HEK293 (cell line): Measurements from ENCODE around the gene BRD3.

ENCODE experiments used
- CTCF ChIA-PET: fragments of 350-600 bp; formaldehyde crosslinking; extraction: SDS; loops from one replicate; lab custom pipeline; 2021; ENCODE audit warnings: antibody characterized with exemption; lab: Yijun Ruan, JAX
- POLR2A ChIA-PET: fragments of 300-600 bp; formaldehyde crosslinking; extraction: SDS; loops from one replicate; lab custom pipeline; 2020; ENCODE audit warnings: antibody characterized with exemption, inconsistent platforms; lab: Yijun Ruan, JAX
- H3K27ac ChIP-seq: fragments of 200-500 bp; sonication (Bioruptor generic); 2 replicates; pipeline ENCODE4 v1.5.1; 2014; ENCODE audit warnings: low read depth, low read length, control low read depth, inconsistent platforms; ENCODE audit errors: extremely low read depth
- H3K36me3 ChIP-seq, 2 experiments: fragments of 200-500 bp in 1 of 2; sonication (Bioruptor generic) in 1 of 2; 1 replicate in 1 of 2; 2 replicates in 1 of 2; pipeline ENCODE4 v1.5.1; 2014 to 2017; ENCODE audit warnings: inconsistent platforms in 2 of 2, low read length in 2 of 2; ENCODE audit not compliant: control insufficient read depth in 2 of 2, insufficient read depth in 1 of 2
- H3K4me1 ChIP-seq: fragments of 200-500 bp; sonication (Bioruptor generic); 2 replicates; pipeline ENCODE4 v1.5.1; 2014; ENCODE audit warnings: mild to moderate bottlenecking, low read length, inconsistent platforms; ENCODE audit not compliant: control insufficient read depth, insufficient read depth
- H3K4me3 ChIP-seq: 2 replicates; pipeline ENCODE4 v1.5.1; 2011; ENCODE audit warnings: low read depth, mild to moderate bottlenecking, control low read depth, low read length, moderate library complexity
- H3K9me3 ChIP-seq: fragments of 200-500 bp; sonication (Bioruptor generic); 2 replicates; pipeline ENCODE4 v1.5.1; 2014; ENCODE audit warnings: low read depth, low read length, inconsistent platforms; ENCODE audit not compliant: control insufficient read depth, insufficient read depth
- FEZF1 ChIP-seq: fragments of 450-650 bp; formaldehyde crosslinking; IDR thresholded peaks from 2 replicates; pipeline ENCODE4 v1.5.1; 2016; ENCODE audit warnings: missing biosample characterization, missing genetic modification characterization
- GLIS1 ChIP-seq: fragments of 450-650 bp; formaldehyde crosslinking; IDR thresholded peaks from 2 replicates; pipeline ENCODE4 v1.5.1; 2016; ENCODE audit warnings: missing biosample characterization, missing genetic modification characterization
- GLIS2 ChIP-seq: fragments of 450-650 bp; formaldehyde crosslinking; IDR thresholded peaks from 2 replicates; pipeline ENCODE4 v1.5.1; 2016; ENCODE audit warnings: missing biosample characterization, missing genetic modification characterization
- TCF7L2 ChIP-seq: IDR thresholded peaks from 2 replicates; pipeline ENCODE4 v1.6.1; 2011; ENCODE audit warnings: low read depth, mild to moderate bottlenecking, inconsistent platforms, low read length, moderate library complexity, borderline replicate concordance
- WT1 ChIP-seq: fragments of 450-650 bp; formaldehyde crosslinking; IDR thresholded peaks from 2 replicates; pipeline ENCODE4 v1.5.1; 2016; ENCODE audit warnings: missing biosample characterization, missing genetic modification characterization
- YY1 ChIP-seq: fragments of 450-650 bp; formaldehyde crosslinking; IDR thresholded peaks from 2 replicates; pipeline ENCODE4 v1.5.1; 2018; ENCODE audit warnings: missing biosample characterization, missing genetic modification characterization
- ZIC2 ChIP-seq: fragments of 450-650 bp; formaldehyde crosslinking; IDR thresholded peaks from 2 replicates; pipeline ENCODE4 v1.5.1; 2016; ENCODE audit warnings: missing biosample characterization, missing genetic modification characterization
- ZNF239 ChIP-seq: fragments of 450-650 bp; formaldehyde crosslinking; IDR thresholded peaks from 2 replicates; pipeline ENCODE4 v1.5.1; 2016; ENCODE audit warnings: missing biosample characterization, missing genetic modification characterization
- ZNF292 ChIP-seq: fragments of 450-650 bp; formaldehyde crosslinking; IDR thresholded peaks from 2 replicates; pipeline ENCODE4 v1.5.1; 2016; ENCODE audit warnings: low read depth, missing biosample characterization, missing genetic modification characterization, borderline replicate concordance
- ZNF350 ChIP-seq: fragments of 450-650 bp; formaldehyde crosslinking; IDR thresholded peaks from 2 replicates; pipeline ENCODE4 v1.5.0; 2017; ENCODE audit warnings: missing biosample characterization, mild to moderate bottlenecking, missing genetic modification characterization
- ZNF555 ChIP-seq: fragments of 450-650 bp; formaldehyde crosslinking; conservative IDR thresholded peaks from 2 replicates; pipeline ENCODE4 v1.5.1; 2017; ENCODE audit warnings: missing biosample characterization, mild to moderate bottlenecking, missing genetic modification characterization, inconsistent platforms
- ZNF670 ChIP-seq: fragments of 450-650 bp; formaldehyde crosslinking; IDR thresholded peaks from 2 replicates; pipeline ENCODE4 v1.5.1; 2016; ENCODE audit warnings: missing biosample characterization, missing genetic modification characterization, low read depth
- ZNF707 ChIP-seq: fragments of 450-650 bp; formaldehyde crosslinking; IDR thresholded peaks from 2 replicates; pipeline ENCODE4 v1.5.1; 2016; ENCODE audit warnings: missing biosample characterization, missing genetic modification characterization
- TF ChIP-seq, protein P1 (sequence below): fragments of 450-650 bp; formaldehyde crosslinking; IDR thresholded peaks from 2 replicates; pipeline ENCODE4 v1.5.1; 2016; ENCODE audit warnings: missing biosample characterization, missing genetic modification characterization
- TF ChIP-seq, protein P2 (sequence below): fragments of 450-650 bp; formaldehyde crosslinking; IDR thresholded peaks from 2 replicates; pipeline ENCODE4 v1.5.1; 2016; ENCODE audit warnings: missing biosample characterization, missing genetic modification characterization
- TF ChIP-seq, protein P3 (sequence below): fragments of 450-650 bp; formaldehyde crosslinking; IDR thresholded peaks from 2 replicates; pipeline ENCODE4 v1.5.0; 2017; ENCODE audit warnings: missing biosample characterization, missing genetic modification characterization, borderline replicate concordance

BRD3 gene

DNA sequence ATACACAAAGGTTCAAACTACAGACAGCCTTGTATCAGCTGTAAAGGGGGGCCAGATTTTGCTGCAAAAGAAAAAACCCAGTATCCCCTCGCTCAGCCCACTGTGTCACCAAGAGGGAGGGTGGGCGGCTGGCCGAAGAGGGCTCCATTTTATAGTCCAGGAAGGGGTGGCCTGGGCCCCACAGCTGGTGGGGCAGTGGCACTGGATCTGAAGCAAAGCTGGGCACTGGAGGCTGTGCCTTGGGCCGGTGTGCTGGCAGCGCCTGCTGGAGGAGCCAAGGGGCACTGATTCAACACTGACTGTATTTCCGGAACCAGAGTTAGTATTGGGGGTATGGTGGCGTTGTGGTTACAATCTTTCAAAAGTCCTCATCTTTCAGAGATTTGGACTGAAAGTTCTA, 9.1 kb downstream of the BRD3 start (continued):
- TF ChIP-seq, protein P1, sequence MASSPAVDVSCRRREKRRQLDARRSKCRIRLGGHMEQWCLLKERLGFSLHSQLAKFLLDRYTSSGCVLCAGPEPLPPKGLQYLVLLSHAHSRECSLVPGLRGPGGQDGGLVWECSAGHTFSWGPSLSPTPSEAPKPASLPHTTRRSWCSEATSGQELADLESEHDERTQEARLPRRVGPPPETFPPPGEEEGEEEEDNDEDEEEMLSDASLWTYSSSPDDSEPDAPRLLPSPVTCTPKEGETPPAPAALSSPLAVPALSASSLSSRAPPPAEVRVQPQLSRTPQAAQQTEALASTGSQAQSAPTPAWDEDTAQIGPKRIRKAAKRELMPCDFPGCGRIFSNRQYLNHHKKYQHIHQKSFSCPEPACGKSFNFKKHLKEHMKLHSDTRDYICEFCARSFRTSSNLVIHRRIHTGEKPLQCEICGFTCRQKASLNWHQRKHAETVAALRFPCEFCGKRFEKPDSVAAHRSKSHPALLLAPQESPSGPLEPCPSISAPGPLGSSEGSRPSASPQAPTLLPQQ (tag by site-specific recombination), result no peak

DNA sequence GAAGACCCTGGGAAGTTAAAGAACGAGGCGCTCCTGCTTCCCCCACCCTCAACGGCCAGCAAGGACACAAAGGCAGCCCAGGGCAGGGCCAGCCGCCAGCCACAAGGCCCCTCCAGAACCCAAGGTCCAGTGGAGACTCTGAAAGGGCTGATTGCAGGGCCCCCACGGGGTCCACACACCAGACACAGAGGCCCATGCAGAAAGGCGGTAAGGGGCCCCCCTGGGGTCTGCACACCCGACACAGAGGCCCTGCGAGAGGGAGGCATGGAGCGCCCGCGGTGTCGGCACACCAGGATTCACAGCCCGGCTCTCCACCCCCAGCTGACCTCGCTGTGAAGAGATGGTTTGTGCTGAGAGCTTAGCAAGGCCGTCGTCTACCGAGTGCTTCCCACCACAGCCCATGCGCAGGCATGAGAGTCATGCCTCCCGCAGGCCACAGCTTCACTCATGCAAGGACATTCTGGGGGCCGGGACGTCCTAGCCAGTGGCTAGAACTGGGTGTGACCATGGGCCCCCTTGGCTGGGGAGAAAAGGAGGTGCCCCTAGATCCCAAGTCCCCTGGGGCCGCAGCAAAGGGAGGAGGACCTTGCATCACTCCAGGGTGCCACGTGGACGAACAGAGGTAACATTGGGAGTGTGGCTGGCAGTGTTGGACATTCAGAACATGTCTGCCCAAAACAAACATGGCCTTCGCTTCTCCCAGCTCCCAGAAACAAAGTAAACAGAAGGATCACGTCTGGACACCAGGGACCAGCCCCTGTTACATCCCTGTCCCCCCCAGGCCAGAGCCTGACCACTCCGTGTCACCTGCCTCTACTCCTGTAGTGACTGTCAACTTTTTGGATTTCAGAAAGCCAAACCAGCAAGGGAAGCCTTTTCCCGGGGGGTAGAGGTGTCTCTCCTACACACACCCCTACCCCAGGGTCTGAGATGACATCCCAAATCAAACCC, 9.8 kb downstream of the BRD3 start:
- no peak overlapping the region for H3K4me3 ChIP-seq
- no peaks in the 10 kb centered on the region for H3K9me3 ChIP-seq
- TF ChIP-seq ZIC2 (tag by site-specific recombination), result peak; percentile 92
- TF ChIP-seq GLIS2 (tag by site-specific recombination), result peak; percentile 51
- TF ChIP-seq ZNF670 (tag by site-specific recombination), result no peak
- TF ChIP-seq TCF7L2, result no peak
- peak; percentile 82 for TF ChIP-seq GLIS1 (tag by site-specific recombination)
- no peak for TF ChIP-seq WT1 (tag by site-specific recombination)
- CTCF ChIA-PET, result no interaction called here
- POLR2A ChIA-PET, result no interaction called here
- H3K27ac ChIP-seq, result no peak overlapping the region
- no peaks in the 10 kb centered on the region for H3K4me1 ChIP-seq
- peaks cover 0 to 19% of the 10 kb centered on the region in 2 experiments; a peak in 1 of 3 replicates for H3K36me3 ChIP-seq

DNA sequence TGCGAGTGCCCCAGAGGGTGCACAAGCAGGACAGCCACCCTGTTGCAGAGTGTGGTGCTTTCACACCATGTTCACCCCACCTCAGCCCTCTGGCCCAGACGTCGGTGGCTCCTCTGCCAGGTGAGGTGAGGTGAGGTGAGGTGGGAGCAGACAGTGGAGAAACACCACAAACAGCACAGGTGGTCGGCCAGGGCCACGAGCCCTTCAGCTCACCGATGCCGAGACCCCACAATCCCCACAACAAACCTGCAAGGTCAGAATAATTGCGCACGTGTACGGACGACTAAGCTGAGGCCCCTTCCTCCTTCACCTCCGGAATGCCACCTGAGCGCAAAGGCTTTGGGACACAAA, 10.5 kb downstream of the BRD3 start:
- ChIA-PET POLR2A (no interaction called here), CTCF (no interaction called here)
- H3K9me3 ChIP-seq, result no peaks in the 10 kb centered on the region
- H3K36me3 ChIP-seq, result peaks cover 0 to 26% of the 10 kb centered on the region in 2 experiments; a peak in 1 of 3 replicates
- H3K4me1 ChIP-seq, result no peaks in the 10 kb centered on the region
- no peak overlapping the region for H3K4me3 ChIP-seq
- no peak for TF ChIP-seq ZNF555 (tag by site-specific recombination)
- TF ChIP-seq ZNF350 (tag by site-specific recombination), result no peak
- TF ChIP-seq ZNF707 (tag by site-specific recombination), result no peak
- H3K27ac ChIP-seq, result no peak overlapping the region

DNA sequence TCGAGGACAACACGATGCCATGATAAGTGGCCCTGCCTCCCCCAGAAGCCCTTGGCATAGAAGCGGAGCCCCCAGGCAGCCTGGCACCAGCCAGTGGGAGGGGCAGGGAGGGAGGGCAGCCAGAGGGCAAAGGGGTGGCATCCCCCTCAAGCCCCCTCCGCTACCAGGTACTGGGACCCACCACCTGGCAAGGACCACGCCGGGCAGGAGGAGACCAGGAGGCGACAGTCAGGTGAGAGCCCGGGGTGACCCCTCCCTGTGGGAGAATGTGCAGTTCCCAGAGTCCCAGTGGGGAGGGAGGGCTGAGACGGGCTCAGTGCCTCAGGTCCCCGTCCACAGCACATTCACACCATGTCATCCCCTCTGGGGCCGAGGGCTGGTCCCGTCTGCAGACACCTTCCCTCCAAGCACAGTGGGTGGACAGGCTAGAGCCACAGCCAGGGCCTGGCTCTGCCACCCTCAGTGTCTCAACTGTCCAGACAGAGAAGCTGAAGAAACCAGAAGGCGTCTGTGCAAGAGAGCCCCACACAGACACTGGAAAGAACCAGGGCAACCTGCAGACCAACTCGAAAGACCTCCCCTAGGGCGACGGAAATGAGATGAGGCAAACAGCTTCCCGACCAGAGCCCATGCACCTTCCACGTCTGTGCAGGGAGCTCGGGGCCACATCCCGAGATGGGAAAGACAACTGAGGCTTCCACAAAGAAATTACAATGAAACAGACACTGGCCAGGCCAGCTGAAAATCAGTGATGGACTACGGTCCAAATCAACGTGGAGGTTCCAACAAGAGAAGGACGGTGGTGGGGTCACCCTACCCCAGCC, 11.1 kb downstream of the BRD3 start:
- H3K9me3 ChIP-seq, result no peaks in the 10 kb centered on the region
- peaks cover 3 to 30% of the 10 kb centered on the region in 2 experiments; a peak in 2 of 3 replicates for H3K36me3 ChIP-seq
- no peak overlapping the region for H3K4me3 ChIP-seq
- POLR2A ChIA-PET, result no interaction called here
- TF ChIP-seq FEZF1 (tag by site-specific recombination), result no peak
- TF ChIP-seq, protein P1 (tag by site-specific recombination), result 0 out of 2 replicates have a peak, but pooled peaks have one; percentile 23
- no peak for TF ChIP-seq ZNF292 (tag by site-specific recombination)
- no peak for TF ChIP-seq YY1 (tag by site-specific recombination)
- no peak for TF ChIP-seq ZNF239 (tag by site-specific recombination)
- TF ChIP-seq, protein P2, sequence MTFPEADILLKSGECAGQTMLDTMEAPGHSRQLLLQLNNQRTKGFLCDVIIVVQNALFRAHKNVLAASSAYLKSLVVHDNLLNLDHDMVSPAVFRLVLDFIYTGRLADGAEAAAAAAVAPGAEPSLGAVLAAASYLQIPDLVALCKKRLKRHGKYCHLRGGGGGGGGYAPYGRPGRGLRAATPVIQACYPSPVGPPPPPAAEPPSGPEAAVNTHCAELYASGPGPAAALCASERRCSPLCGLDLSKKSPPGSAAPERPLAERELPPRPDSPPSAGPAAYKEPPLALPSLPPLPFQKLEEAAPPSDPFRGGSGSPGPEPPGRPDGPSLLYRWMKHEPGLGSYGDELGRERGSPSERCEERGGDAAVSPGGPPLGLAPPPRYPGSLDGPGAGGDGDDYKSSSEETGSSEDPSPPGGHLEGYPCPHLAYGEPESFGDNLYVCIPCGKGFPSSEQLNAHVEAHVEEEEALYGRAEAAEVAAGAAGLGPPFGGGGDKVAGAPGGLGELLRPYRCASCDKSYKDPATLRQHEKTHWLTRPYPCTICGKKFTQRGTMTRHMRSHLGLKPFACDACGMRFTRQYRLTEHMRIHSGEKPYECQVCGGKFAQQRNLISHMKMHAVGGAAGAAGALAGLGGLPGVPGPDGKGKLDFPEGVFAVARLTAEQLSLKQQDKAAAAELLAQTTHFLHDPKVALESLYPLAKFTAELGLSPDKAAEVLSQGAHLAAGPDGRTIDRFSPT (tag by site-specific recombination), result peak; percentile 33; the same call in 1 of the 2 replicates
- TF ChIP-seq, protein P3, sequence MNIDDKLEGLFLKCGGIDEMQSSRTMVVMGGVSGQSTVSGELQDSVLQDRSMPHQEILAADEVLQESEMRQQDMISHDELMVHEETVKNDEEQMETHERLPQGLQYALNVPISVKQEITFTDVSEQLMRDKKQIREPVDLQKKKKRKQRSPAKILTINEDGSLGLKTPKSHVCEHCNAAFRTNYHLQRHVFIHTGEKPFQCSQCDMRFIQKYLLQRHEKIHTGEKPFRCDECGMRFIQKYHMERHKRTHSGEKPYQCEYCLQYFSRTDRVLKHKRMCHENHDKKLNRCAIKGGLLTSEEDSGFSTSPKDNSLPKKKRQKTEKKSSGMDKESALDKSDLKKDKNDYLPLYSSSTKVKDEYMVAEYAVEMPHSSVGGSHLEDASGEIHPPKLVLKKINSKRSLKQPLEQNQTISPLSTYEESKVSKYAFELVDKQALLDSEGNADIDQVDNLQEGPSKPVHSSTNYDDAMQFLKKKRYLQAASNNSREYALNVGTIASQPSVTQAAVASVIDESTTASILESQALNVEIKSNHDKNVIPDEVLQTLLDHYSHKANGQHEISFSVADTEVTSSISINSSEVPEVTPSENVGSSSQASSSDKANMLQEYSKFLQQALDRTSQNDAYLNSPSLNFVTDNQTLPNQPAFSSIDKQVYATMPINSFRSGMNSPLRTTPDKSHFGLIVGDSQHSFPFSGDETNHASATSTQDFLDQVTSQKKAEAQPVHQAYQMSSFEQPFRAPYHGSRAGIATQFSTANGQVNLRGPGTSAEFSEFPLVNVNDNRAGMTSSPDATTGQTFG, result no peak
- CTCF ChIA-PET, result no interaction called here
- no peaks in the 10 kb centered on the region for H3K4me1 ChIP-seq
- H3K27ac ChIP-seq, result no peak overlapping the region
